HL-60 (cell line): ENCODE results near the gene IFITM5.

ENCODE experiments used
- DNase-seq, 2 experiments: peaks; one replicate each; pipeline ENCODE4 v3.0.0-alpha.2; 2010 to 2020; ENCODE audit warnings: low read depth in 1 of 2, low spot score in 1 of 2
- H3K27ac ChIP-seq: fragments of 250-450 bp; sonication (Bioruptor Pico); replicated peaks from 2 replicates; pipeline ENCODE4 v1.5.1; 2020; ENCODE audit warnings: mild to moderate bottlenecking, moderate library complexity
- H3K27me3 ChIP-seq: fragments of 250-450 bp; sonication (Bioruptor Pico); 2 replicates; pipeline ENCODE4 v1.5.1; 2021; ENCODE audit warnings: mild to moderate bottlenecking, moderate library complexity; ENCODE audit not compliant: insufficient read depth, poor library complexity, severe bottlenecking
- H3K4me3 ChIP-seq: replicated peaks from 2 replicates; pipeline ENCODE4 v1.5.1; 2011; ENCODE audit warnings: mild to moderate bottlenecking, control low read depth, low read length; ENCODE audit not compliant: insufficient read depth
- GABPA ChIP-seq: IDR thresholded peaks from 2 replicates; pipeline ENCODE4 v1.6.1; 2012; ENCODE audit warnings: low read depth
- POLR2AphosphoS5 ChIP-seq: IDR thresholded peaks from 2 replicates; pipeline ENCODE4 v1.6.1; 2012; ENCODE audit warnings: low read depth
- REST ChIP-seq: IDR thresholded peaks from 2 replicates; pipeline ENCODE4 v1.6.1; 2012; ENCODE audit warnings: low read depth; ENCODE audit not compliant: insufficient replicate concordance
- SPI1 ChIP-seq: IDR thresholded peaks from 2 replicates; pipeline ENCODE4 v1.6.1; 2012; ENCODE audit warnings: low read depth, mild to moderate bottlenecking, borderline replicate concordance
- TF ChIP-seq, protein P1 (sequence below): IDR thresholded peaks from one replicate; pipeline ENCODE4 v1.5.1; 2011; ENCODE audit warnings: low read length, control low read depth, inconsistent platforms; ENCODE audit not compliant: insufficient read depth

IFITM5 gene

GRCh38 chr11:342328-342727 is 43.0 kb upstream of the IFITM5 start:
- no peak for DNase-seq
- no peak overlapping the region for H3K4me3 ChIP-seq
- H3K27me3 ChIP-seq: no peaks in the 10 kb centered on the region
- H3K27ac ChIP-seq: no peak overlapping the region
- TF ChIP-seq, protein P1, sequence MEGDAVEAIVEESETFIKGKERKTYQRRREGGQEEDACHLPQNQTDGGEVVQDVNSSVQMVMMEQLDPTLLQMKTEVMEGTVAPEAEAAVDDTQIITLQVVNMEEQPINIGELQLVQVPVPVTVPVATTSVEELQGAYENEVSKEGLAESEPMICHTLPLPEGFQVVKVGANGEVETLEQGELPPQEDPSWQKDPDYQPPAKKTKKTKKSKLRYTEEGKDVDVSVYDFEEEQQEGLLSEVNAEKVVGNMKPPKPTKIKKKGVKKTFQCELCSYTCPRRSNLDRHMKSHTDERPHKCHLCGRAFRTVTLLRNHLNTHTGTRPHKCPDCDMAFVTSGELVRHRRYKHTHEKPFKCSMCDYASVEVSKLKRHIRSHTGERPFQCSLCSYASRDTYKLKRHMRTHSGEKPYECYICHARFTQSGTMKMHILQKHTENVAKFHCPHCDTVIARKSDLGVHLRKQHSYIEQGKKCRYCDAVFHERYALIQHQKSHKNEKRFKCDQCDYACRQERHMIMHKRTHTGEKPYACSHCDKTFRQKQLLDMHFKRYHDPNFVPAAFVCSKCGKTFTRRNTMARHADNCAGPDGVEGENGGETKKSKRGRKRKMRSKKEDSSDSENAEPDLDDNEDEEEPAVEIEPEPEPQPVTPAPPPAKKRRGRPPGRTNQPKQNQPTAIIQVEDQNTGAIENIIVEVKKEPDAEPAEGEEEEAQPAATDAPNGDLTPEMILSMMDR: no peak
- TF ChIP-seq POLR2AphosphoS5: no peak
- no peak for TF ChIP-seq GABPA
- no peak for TF ChIP-seq SPI1
- no peak for TF ChIP-seq REST

- Histone ChIP-seq H3K4me3 (no peak overlapping the region), H3K27ac (no peak overlapping the region), H3K27me3 (no peaks in the 10 kb centered on the region)
- DNase-seq: no peak
- TF ChIP-seq, protein P1: no peak
- TF ChIP-seq SPI1 (no peak), GABPA (no peak), REST (no peak), POLR2AphosphoS5 (no peak)
Measured at GRCh38 chr11:340539-341512, 41.5 kb upstream of the IFITM5 start.

DNA sequence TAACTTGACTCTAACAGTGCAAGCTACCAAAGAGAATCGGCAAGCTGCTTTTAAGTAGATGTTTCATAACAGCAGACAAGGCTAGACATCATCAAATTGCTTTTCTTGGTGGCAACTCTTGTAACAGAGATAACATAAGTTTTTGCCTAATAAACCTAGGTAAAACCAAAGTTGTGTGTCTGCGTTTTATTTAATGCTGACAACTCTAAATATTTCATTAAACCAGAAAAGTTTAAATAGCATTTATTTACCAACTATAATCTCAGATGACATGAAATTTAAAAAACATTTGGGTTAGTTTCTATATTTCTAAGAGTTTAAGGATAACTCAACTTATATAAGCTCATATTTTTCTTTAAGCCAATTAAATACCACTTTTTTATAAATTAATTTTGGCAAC is 40.6 kb upstream of the IFITM5 start:
- no peak for DNase-seq
- H3K27me3 ChIP-seq: no peaks in the 10 kb centered on the region
- TF ChIP-seq POLR2AphosphoS5 (no peak), REST (no peak), GABPA (no peak), SPI1 (no peak)
- TF ChIP-seq, protein P1: no peak
- no peak overlapping the region for H3K27ac ChIP-seq
- no peak overlapping the region for H3K4me3 ChIP-seq
